HUES6 (cell line): ENCODE data around the gene NAA15.
"Not testable (repeated sequence)": the region's sequence is repeated elsewhere in the genome, so short reads cannot be mapped to it uniquely, and the experiment has no call there.

ENCODE experiments used
- H3K27ac ChIP-seq: 2 replicates; pipeline ENCODE4 v1.7.0; 2013; ENCODE audit warnings: low read depth, mild to moderate bottlenecking, low read length, inconsistent platforms
- H3K27me3 ChIP-seq: 2 replicates; pipeline ENCODE4 v1.6.1; 2013; ENCODE audit warnings: low read length; ENCODE audit not compliant: control insufficient read depth, insufficient read depth
- H3K36me3 ChIP-seq: 2 replicates; pipeline ENCODE4 v1.6.1; 2013; ENCODE audit warnings: low read length; ENCODE audit not compliant: control insufficient read depth, insufficient read depth
- H3K4me1 ChIP-seq: 2 replicates; pipeline ENCODE4 v1.6.1; 2013; ENCODE audit warnings: low read length; ENCODE audit not compliant: control insufficient read depth, insufficient read depth
- H3K4me3 ChIP-seq: 2 replicates; pipeline ENCODE4 v1.5.1; 2013; ENCODE audit warnings: low read depth, low read length
- H3K9ac ChIP-seq: one replicate; pipeline ENCODE4 v1.6.1; 2013; ENCODE audit warnings: mild to moderate bottlenecking, low read length
- H3K9me3 ChIP-seq: 2 replicates; pipeline ENCODE4 v1.6.1; 2013; ENCODE audit warnings: low read depth, low read length; ENCODE audit not compliant: control insufficient read depth, insufficient read depth

NAA15 gene

GRCh38 chr4:139299536-139299935, 1.8 kb upstream of the NAA15 start:
- Histone ChIP-seq H3K4me1 (peaks cover 17% of the 10 kb centered on the region), H3K27me3 (no peaks in the 10 kb centered on the region), H3K27ac (no peak overlapping the region), H3K36me3 (peaks cover 11% of the 10 kb centered on the region), H3K4me3 (peak overlapping the region; percentile 88), H3K9me3 (peaks cover under 1% of the 10 kb centered on the region; the same call in 1 of the 2 replicates), H3K9ac (no peak overlapping the region)

- Histone ChIP-seq H3K36me3 (peaks cover 21% of the 10 kb centered on the region), H3K4me3 (peak overlapping the region; percentile 88), H3K4me1 (peaks cover 13% of the 10 kb centered on the region), H3K9ac (peak overlapping the region; percentile 95), H3K9me3 (peaks cover 4% of the 10 kb centered on the region; the same call in 1 of the 2 replicates), H3K27ac (peak overlapping the region; percentile 67; the same call in 1 of the 2 replicates), H3K27me3 (no peaks in the 10 kb centered on the region)
These were observed 733 bp upstream of the NAA15 start for GRCh38 chr4:139300431-139301112.

GRCh38 chr4:139301821-139302611, 711 bp downstream of the NAA15 start, which contains the start of gene NDUFC1:
Gene NDUFC1, minus strand, starts transcription at chr4:139302477. Its CDS starts 6,679 bp downstream, at chr4:139295798.
- H3K4me1 ChIP-seq: peaks cover 8% of the 10 kb centered on the region
- peak within 1 kb of the TSS; percentile 70 for H3K27ac ChIP-seq
- peak within 1 kb of the TSS; percentile 95 for H3K9ac ChIP-seq
- no peaks in the 10 kb centered on the region for H3K27me3 ChIP-seq
- peaks cover 4% of the 10 kb centered on the region; the same call in 1 of the 2 replicates for H3K9me3 ChIP-seq
- peak within 1 kb of the TSS; percentile 88 for H3K4me3 ChIP-seq
- H3K36me3 ChIP-seq: peaks cover 32% of the 10 kb centered on the region

- no peak overlapping the region for H3K9ac ChIP-seq
- H3K27me3 ChIP-seq: no peaks in the 10 kb centered on the region
- H3K36me3 ChIP-seq: peaks cover 44% of the 10 kb centered on the region
- H3K9me3 ChIP-seq: peaks cover 4% of the 10 kb centered on the region; the same call in 1 of the 2 replicates
- H3K4me1 ChIP-seq: peaks cover 9% of the 10 kb centered on the region
- H3K27ac ChIP-seq: no peak overlapping the region
- no peak overlapping the region for H3K4me3 ChIP-seq
These were observed 3.6 kb downstream of the NAA15 start for GRCh38 chr4:139304920-139305319.

GRCh38 chr4:139311909-139312308, 10.6 kb downstream of the NAA15 start:
- Histone ChIP-seq H3K4me1 (peaks cover 40% of the 10 kb centered on the region), H3K9me3 (peaks cover 2% of the 10 kb centered on the region; the same call in 1 of the 2 replicates), H3K27ac (no peak overlapping the region), H3K27me3 (no peaks in the 10 kb centered on the region), H3K9ac (no peak overlapping the region), H3K4me3 (no peak overlapping the region), H3K36me3 (peaks cover 18% of the 10 kb centered on the region)

- no peaks in the 10 kb centered on the region for H3K27me3 ChIP-seq
- no peak overlapping the region for H3K4me3 ChIP-seq
- H3K4me1 ChIP-seq: peaks cover 35% of the 10 kb centered on the region
- H3K27ac ChIP-seq: no peak overlapping the region
- peaks cover 2% of the 10 kb centered on the region; the same call in 1 of the 2 replicates for H3K9me3 ChIP-seq
- no peak overlapping the region for H3K9ac ChIP-seq
- H3K36me3 ChIP-seq: peaks cover 11% of the 10 kb centered on the region
These were observed 11.4 kb downstream of the NAA15 start for GRCh38 chr4:139312552-139313332.

GRCh38 chr4:139313414-139313813, 12.1 kb downstream of the NAA15 start:
- peaks cover 35% of the 10 kb centered on the region for H3K4me1 ChIP-seq
- not testable (repeated sequence) for H3K4me3 ChIP-seq, H3K9me3 ChIP-seq, H3K27ac ChIP-seq, H3K36me3 ChIP-seq, H3K27me3 ChIP-seq, H3K9ac ChIP-seq

- H3K27ac ChIP-seq: no peak overlapping the region; the same call in 1 of the 2 replicates
- no peaks in the 10 kb centered on the region for H3K27me3 ChIP-seq
- no peak overlapping the region for H3K9ac ChIP-seq
- H3K4me1 ChIP-seq: peaks cover 35% of the 10 kb centered on the region
- peaks cover 5% of the 10 kb centered on the region for H3K36me3 ChIP-seq
- peaks cover 2% of the 10 kb centered on the region; the same call in 1 of the 2 replicates for H3K9me3 ChIP-seq
- H3K4me3 ChIP-seq: no peak overlapping the region
These were observed 12.9 kb downstream of the NAA15 start for GRCh38 chr4:139314047-139314800.

- Histone ChIP-seq H3K9me3 (peaks cover 2% of the 10 kb centered on the region; the same call in 1 of the 2 replicates), H3K27me3 (no peaks in the 10 kb centered on the region), H3K4me3 (no peak overlapping the region), H3K27ac (no peak overlapping the region), H3K36me3 (peaks cover 5% of the 10 kb centered on the region), H3K9ac (no peak overlapping the region), H3K4me1 (peaks cover 35% of the 10 kb centered on the region)
These were observed 13.9 kb downstream of the NAA15 start for GRCh38 chr4:139315221-139315675.

- Histone ChIP-seq H3K4me3 (no peak overlapping the region), H3K4me1 (peaks cover 35% of the 10 kb centered on the region), H3K9ac (no peak overlapping the region), H3K9me3 (peaks cover 4% of the 10 kb centered on the region; the same call in 1 of the 2 replicates), H3K27ac (no peak overlapping the region), H3K36me3 (peaks cover 3% of the 10 kb centered on the region; the same call in 1 of the 2 replicates), H3K27me3 (no peaks in the 10 kb centered on the region)
These were observed 15.4 kb downstream of the NAA15 start for GRCh38 chr4:139316733-139317132.
